ENCODE results near the gene DNAJC1. TPM values are rescaled to one million over a fixed set of nuclear protein-coding genes. Genes with fewer than 3 reads are reported as not detected.

DNAJC1 gene
- total and polyA plus RNA-seq, 10 of the 15 experiments (the other 5 are each of a cell fraction or from before 2014, with no cell fraction given), result 2.5 to 39.3 (median 20.4) TPM

DNA sequence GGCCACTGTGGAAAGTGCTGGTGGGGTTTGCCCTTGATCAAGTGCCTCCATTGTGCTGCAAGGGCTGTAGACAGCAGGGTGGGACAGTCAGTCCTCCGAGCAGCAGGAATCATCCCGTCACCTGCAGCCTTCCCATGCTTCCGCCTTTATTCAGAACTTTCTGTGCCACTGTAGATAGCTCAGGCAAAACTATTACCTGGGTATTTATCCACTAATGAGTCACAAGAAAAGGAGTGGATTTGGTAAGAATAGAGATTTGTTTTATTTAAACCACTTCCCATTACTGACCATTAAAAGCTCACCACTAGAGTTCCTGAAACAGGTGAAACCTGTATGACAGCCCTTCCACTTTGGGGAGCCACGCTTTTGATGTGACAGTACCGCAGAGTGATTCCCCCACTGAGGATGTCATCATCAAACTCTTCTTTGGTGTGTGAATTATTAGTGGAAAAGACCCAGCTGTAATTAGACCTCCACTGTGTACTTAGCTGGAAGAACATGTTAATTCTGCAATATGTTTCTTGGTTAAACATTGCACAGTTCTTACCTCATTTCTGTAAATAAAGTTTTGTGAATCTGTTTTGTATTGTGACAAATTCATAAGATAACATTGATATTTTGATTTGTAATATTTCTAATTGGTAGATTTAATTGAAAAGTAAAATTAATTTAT, 260.7 kb downstream of the DNAJC1 start:
- WGBS (ENCODE audit: insufficient coverage, insufficient replicate concordance, low lambda C conversion rate, missing lambda C conversion rate), result 96% methylated on average over 5 of the region's 5 CpGs
- in situ Hi-C loops (cut with MboI), result loop anchor here (25.0 kb wide), 1 partner anchor 881 kb away; no protein-coding TSS in a partner anchor
- no peaks in the 10 kb centered on the region for H3K79me2 ChIP-seq (ENCODE audit: control insufficient read depth, insufficient read depth, low read length)
- DNase-seq (ENCODE audit: low read depth, low spot score) (no peak), FAIRE-seq (no peak), ATAC-seq (no peak)
- intact Hi-C loops (cut with micrococcal nuclease; ENCODE audit: unreplicated experiment), result no loop called here
- SMC1A ChIA-PET (ENCODE audit: uncharacterized antibody, unreplicated experiment), result no interaction called here
- no peaks in the 10 kb centered on the region for H3K4me1 ChIP-seq (ENCODE audit: control insufficient read depth, insufficient read depth, low read length)
- no peak overlapping the region for H3K4me3 ChIP-seq
- POLR2A ChIA-PET, result no interaction called here
- no peak overlapping the region for H3K27ac ChIP-seq (ENCODE audit: control insufficient read depth, insufficient read depth)
- no peaks in the 10 kb centered on the region for H3K27me3 ChIP-seq (replicated peaks in 1 of 2; ENCODE audit: control insufficient read depth in 2 of 2, insufficient read depth in 2 of 2, low read length in 1 of 2)
- RAD21 ChIA-PET (ENCODE audit: unreplicated experiment), result no interaction called here
- no TSS peak for BruUV-seq (replicated peaks)
- H2AFZ ChIP-seq (ENCODE audit: control insufficient read depth, low read depth, low read length), result no peak overlapping the region
- no peak for TF ChIP-seq KLF5 (IDR thresholded peaks at IDR 0.05; ENCODE audit: partially characterized antibody)
- TF ChIP-seq BCLAF1 (IDR thresholded peaks at IDR 0.05), result no peak
- TF ChIP-seq CREB1 (IDR thresholded peaks at IDR 0.05; ENCODE audit: low read depth), result no peak
- no peak for TF ChIP-seq YBX1 (IDR thresholded peaks at IDR 0.05)
- TF ChIP-seq RELA (IDR thresholded peaks at IDR 0.05; ENCODE audit: borderline replicate concordance, partially characterized antibody), result no peak
- TF ChIP-seq TARDBP (IDR thresholded peaks at IDR 0.05; ENCODE audit: borderline replicate concordance), result no peak
- no peak for TF ChIP-seq BRCA1 (IDR thresholded peaks at IDR 0.05; ENCODE audit: low read depth, low read length)
- TF ChIP-seq HDGF (IDR thresholded peaks at IDR 0.05), result no peak
- TF ChIP-seq, protein P1, sequence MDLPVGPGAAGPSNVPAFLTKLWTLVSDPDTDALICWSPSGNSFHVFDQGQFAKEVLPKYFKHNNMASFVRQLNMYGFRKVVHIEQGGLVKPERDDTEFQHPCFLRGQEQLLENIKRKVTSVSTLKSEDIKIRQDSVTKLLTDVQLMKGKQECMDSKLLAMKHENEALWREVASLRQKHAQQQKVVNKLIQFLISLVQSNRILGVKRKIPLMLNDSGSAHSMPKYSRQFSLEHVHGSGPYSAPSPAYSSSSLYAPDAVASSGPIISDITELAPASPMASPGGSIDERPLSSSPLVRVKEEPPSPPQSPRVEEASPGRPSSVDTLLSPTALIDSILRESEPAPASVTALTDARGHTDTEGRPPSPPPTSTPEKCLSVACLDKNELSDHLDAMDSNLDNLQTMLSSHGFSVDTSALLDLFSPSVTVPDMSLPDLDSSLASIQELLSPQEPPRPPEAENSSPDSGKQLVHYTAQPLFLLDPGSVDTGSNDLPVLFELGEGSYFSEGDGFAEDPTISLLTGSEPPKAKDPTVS (IDR thresholded peaks at IDR 0.05; ENCODE audit: low read depth, low read length), result no peak
- no peak for TF ChIP-seq ZNF687 (IDR thresholded peaks at IDR 0.05)
- TF ChIP-seq MEF2B (IDR thresholded peaks at IDR 0.05; ENCODE audit: partially characterized antibody, poor library complexity, severe bottlenecking), result no peak
- no peak for TF ChIP-seq BCL11A (IDR thresholded peaks at IDR 0.05; ENCODE audit: low read depth, low read length)
- no peak for TF ChIP-seq ELK1 (IDR thresholded peaks at IDR 0.05; ENCODE audit: low read depth, low read length)
- H3K9me3 ChIP-seq (replicated peaks; ENCODE audit: control insufficient read depth, insufficient read depth, low read length), result no peaks in the 10 kb centered on the region
- H3K36me3 ChIP-seq (ENCODE audit: control insufficient read depth in 2 of 2, insufficient read depth in 2 of 2, low read length in 1 of 2), result peaks cover 8 to 11% of the 10 kb centered on the region in 2 experiments
- H3K4me2 ChIP-seq (ENCODE audit: control insufficient read depth, insufficient read depth), result no peak overlapping the region
- H3K9ac ChIP-seq (ENCODE audit: control insufficient read depth, insufficient read depth, low read length), result no peak overlapping the region
- CTCF ChIA-PET, result interaction anchor here (1.0 kb wide), 1 partner anchor 10 kb away, joined by 5 read pairs; no protein-coding TSS in a partner anchor
- H4K20me1 ChIP-seq (ENCODE audit: control insufficient read depth, insufficient read depth), result no peaks in the 10 kb centered on the region

Data from GM12878 (cell line).